ENCODE results near the gene DPP10.

DNA sequence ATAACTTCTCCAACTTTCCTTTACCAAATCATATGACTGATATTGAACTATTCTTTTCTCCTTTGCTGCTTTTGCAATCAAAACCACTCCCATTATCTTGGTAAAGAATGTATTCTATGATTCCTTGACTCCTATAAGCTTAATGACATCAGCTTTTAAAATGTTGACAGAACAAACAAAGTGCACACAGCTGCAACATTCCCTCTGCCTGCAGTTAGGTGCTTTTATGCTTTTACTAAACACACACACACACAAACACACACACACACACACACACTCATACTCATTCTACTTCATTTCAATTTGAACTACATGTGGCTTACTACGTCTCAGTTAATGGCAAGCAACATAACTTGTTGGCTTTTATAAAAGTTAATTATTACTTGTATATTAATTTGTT is 946.6 kb downstream of the DPP10 start:
- TF ChIP-seq CTCF (conservative IDR thresholded peaks at IDR 0.05; ENCODE audit: low read depth, low read length), result no peak
- TF ChIP-seq EZH2 (IDR thresholded peaks at IDR 0.05; ENCODE audit: low read length, unreplicated experiment), result no peak
- no peak for TF ChIP-seq EZH2phosphoT487 (IDR thresholded peaks at IDR 0.05; ENCODE audit: borderline replicate concordance, low read length)

All from PC-3 (cell line).